Endodermal cell (in vitro differentiated cells): ENCODE results near the gene TBC1D1. TPM values are rescaled to one million over a fixed set of nuclear protein-coding genes. Genes with fewer than 3 reads are reported as not detected.

Experiments
- DNase-seq: peaks from one replicate; pipeline ENCODE4 v3.0.0-alpha.2; 2017
- H3K27ac ChIP-seq: 2 replicates; pipeline ENCODE4 v1.5.1; 2013; ENCODE audit warnings: mild to moderate bottlenecking, low read depth, low read length, moderate library complexity
- H3K27me3 ChIP-seq: 2 replicates; pipeline ENCODE4 v1.6.1; 2013; ENCODE audit warnings: mild to moderate bottlenecking, low read length, moderate library complexity; ENCODE audit not compliant: insufficient read depth, control insufficient read depth, poor library complexity, severe bottlenecking
- H3K36me3 ChIP-seq: 2 replicates; pipeline ENCODE4 v1.7.0; 2013; ENCODE audit warnings: mild to moderate bottlenecking, low read length, moderate library complexity; ENCODE audit not compliant: control insufficient read depth, insufficient read depth
- H3K4me1 ChIP-seq: one replicate; pipeline ENCODE4 v1.7.0; 2013; ENCODE audit warnings: low read length; ENCODE audit not compliant: control insufficient read depth, insufficient read depth
- H3K4me3 ChIP-seq: 2 replicates; pipeline ENCODE4 v1.5.1; 2013; ENCODE audit warnings: mild to moderate bottlenecking, low read length, moderate library complexity
- H3K9ac ChIP-seq: 2 replicates; pipeline ENCODE4 v1.6.1; 2013; ENCODE audit warnings: mild to moderate bottlenecking, low read length, moderate library complexity; ENCODE audit not compliant: poor library complexity, severe bottlenecking; ENCODE audit errors: extremely low read depth
- H3K9me3 ChIP-seq: 2 replicates; pipeline ENCODE4 v1.6.1; 2013; ENCODE audit warnings: mild to moderate bottlenecking, low read length, moderate library complexity; ENCODE audit not compliant: control insufficient read depth
- H3K27ac Mint-ChIP-seq: 2 replicates; pipeline ENCODE4 v1.8.0; 2020; ENCODE audit warnings: mixed read lengths
- H3K27me3 Mint-ChIP-seq: 2 replicates; pipeline ENCODE4 v1.8.0; 2021; ENCODE audit warnings: mild to moderate bottlenecking, mixed read lengths; ENCODE audit not compliant: insufficient read depth
- H3K36me3 Mint-ChIP-seq: 2 replicates; pipeline ENCODE4 v1.8.0; 2020; ENCODE audit warnings: low read depth, mixed read lengths
- H3K4me1 Mint-ChIP-seq: 2 replicates; pipeline ENCODE4 v1.8.0; 2020; ENCODE audit warnings: mixed read lengths
- H3K4me3 Mint-ChIP-seq: 2 replicates; pipeline ENCODE4 v1.8.0; 2020; ENCODE audit warnings: mild to moderate bottlenecking, moderate library complexity, mixed read lengths
- H3K9me3 Mint-ChIP-seq: 2 replicates; pipeline ENCODE4 v1.8.0; 2020; ENCODE audit warnings: mild to moderate bottlenecking, mixed read lengths
- WGBS, 2 experiments: methylation state at CpG; one replicate each; pipeline versions ENCODE4 v1.1.5 to v1.1.7; 2013; ENCODE audit warnings: missing lambda C conversion rate in 2 of 2, mixed read lengths in 1 of 2; ENCODE audit not compliant: insufficient coverage in 1 of 2, insufficient read length in 1 of 2; 5-methylcytosine and 5-hydroxymethylcytosine counted together
- total RNA-seq, 2 donors: library from RNA; stranded (reverse); fragmentation: NEBNext Ultra II Directional in 1 of 2; extraction: Animal tissue kit (Norgen Biotek cat#: 25700) in 1 of 2; gene quantifications; 2 replicates in 1 of 2; 3 replicates in 1 of 2; pipeline ENCODE4 v1.2.1, GENCODE V29; 2021
- TF ChIP-seq, protein P1 (sequence below): fragments of 200-600 bp; sonication (generic); conservative IDR thresholded peaks from 2 replicates; pipeline ENCODE4 v1.5.0; 2021; ENCODE audit warnings: antibody characterized with exemption, mild to moderate bottlenecking

Gene TBC1D1
- total RNA-seq, 2 donors from 2014 or later, result 110 to 122 TPM

DNA sequence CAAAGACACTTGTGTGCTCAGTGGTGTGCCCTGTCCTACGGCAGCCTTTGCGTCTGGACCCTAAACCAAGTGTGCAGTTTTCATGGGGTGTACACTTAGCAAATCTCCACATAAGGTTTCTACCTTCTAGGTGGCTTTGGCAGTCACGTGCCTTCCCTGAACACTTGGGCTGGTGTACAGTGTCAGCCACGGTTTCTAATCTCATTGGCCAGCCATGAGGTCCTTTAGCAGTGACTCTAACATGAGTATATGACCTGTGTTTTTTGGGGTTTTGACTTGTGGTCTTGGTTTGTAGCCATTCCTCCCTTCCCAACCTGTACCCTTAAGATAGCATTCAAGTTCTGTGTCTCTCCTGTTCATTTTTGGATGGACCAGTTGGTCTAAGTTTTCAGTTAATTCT lies 145.7 kb downstream of the TBC1D1 start:
- TF ChIP-seq, protein P1, sequence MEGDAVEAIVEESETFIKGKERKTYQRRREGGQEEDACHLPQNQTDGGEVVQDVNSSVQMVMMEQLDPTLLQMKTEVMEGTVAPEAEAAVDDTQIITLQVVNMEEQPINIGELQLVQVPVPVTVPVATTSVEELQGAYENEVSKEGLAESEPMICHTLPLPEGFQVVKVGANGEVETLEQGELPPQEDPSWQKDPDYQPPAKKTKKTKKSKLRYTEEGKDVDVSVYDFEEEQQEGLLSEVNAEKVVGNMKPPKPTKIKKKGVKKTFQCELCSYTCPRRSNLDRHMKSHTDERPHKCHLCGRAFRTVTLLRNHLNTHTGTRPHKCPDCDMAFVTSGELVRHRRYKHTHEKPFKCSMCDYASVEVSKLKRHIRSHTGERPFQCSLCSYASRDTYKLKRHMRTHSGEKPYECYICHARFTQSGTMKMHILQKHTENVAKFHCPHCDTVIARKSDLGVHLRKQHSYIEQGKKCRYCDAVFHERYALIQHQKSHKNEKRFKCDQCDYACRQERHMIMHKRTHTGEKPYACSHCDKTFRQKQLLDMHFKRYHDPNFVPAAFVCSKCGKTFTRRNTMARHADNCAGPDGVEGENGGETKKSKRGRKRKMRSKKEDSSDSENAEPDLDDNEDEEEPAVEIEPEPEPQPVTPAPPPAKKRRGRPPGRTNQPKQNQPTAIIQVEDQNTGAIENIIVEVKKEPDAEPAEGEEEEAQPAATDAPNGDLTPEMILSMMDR, result no peak
- H3K4me1 Mint-ChIP-seq, result no peaks in the 10 kb centered on the region
- H3K9me3 ChIP-seq, result no peaks in the 10 kb centered on the region
- H3K27ac Mint-ChIP-seq, result no peak overlapping the region
- H3K4me3 ChIP-seq, result no peak overlapping the region
- peaks cover 24% of the 10 kb centered on the region for H3K36me3 Mint-ChIP-seq
- no peaks in the 10 kb centered on the region for H3K9me3 Mint-ChIP-seq
- H3K9ac ChIP-seq, result no peak overlapping the region
- 92 to 94% methylated on average over 3 to 4 of the region's 4 CpGs for WGBS, 2 experiments
- H3K4me1 ChIP-seq, result no peaks in the 10 kb centered on the region
- H3K27me3 Mint-ChIP-seq, result no peaks in the 10 kb centered on the region
- no peak overlapping the region for H3K4me3 Mint-ChIP-seq
- H3K36me3 ChIP-seq, result peaks cover 34% of the 10 kb centered on the region
- DNase-seq, result no peak
- H3K27ac ChIP-seq, result no peak overlapping the region
- no peaks in the 10 kb centered on the region for H3K27me3 ChIP-seq

DNA sequence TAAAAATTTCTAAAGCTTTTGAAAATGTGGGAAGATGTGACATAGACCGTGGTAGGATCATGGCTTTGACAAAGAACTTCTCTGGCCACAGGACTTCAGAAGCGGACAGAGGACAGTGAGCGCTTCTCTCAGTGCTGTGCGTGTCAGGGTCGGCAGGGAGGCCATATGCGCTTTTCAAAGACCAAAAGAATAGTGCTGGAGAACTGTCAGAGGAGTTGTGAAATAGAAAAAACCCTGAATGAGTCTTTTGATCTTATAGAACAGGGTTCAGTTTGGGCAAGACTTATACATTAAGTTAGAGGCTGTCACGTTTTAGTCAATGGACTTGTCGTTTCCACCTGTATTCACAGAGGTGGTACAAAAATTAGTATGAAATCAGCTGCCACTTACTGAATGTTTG lies 146.7 kb downstream of the TBC1D1 start:
- H3K27ac ChIP-seq, result no peak overlapping the region
- H3K4me1 ChIP-seq, result no peaks in the 10 kb centered on the region
- no peaks in the 10 kb centered on the region for H3K27me3 ChIP-seq
- 93 to 95% methylated on average over 6 to 8 of the region's 8 CpGs for WGBS, 2 experiments
- no peak overlapping the region for H3K9ac ChIP-seq
- Mint-ChIP-seq H3K4me3 (no peak overlapping the region), H3K4me1 (no peaks in the 10 kb centered on the region), H3K9me3 (no peaks in the 10 kb centered on the region), H3K36me3 (peaks cover 25% of the 10 kb centered on the region), H3K27ac (no peak overlapping the region), H3K27me3 (no peaks in the 10 kb centered on the region)
- peaks cover 37% of the 10 kb centered on the region for H3K36me3 ChIP-seq
- no peaks in the 10 kb centered on the region for H3K9me3 ChIP-seq
- DNase-seq, result no peak
- H3K4me3 ChIP-seq, result no peak overlapping the region
- TF ChIP-seq, protein P1, result no peak

DNA sequence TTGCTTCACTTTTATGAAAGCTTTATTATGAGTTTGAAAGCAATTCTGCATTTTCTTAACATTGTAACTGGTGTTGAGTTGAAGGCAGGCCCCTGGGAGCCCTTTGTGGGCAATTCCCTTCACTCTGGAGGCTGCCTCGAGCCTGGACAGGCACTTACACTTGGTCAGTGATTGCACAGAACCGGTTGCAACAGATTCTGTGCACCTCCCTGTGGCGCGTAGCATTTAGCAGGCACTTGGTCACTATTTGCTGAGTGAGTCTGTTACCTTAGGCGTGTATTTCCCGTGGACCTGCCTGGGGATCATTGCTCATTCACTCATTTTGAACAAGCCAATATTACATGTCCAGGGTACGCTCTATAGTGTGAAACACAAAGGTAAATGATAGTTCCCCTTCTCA lies 149.7 kb downstream of the TBC1D1 start:
- H3K4me3 Mint-ChIP-seq, result no peak overlapping the region
- 93 to 97% methylated on average over 7 of the region's 7 CpGs for WGBS, 2 experiments

More for the DNA sequence above, 149.7 kb downstream of the TBC1D1 start:
- no peak overlapping the region for H3K27ac Mint-ChIP-seq
- H3K4me1 Mint-ChIP-seq, result no peaks in the 10 kb centered on the region
- TF ChIP-seq, protein P1, result no peak
- Histone ChIP-seq H3K4me3 (no peak overlapping the region), H3K36me3 (peaks cover 55% of the 10 kb centered on the region), H3K4me1 (no peaks in the 10 kb centered on the region), H3K27me3 (no peaks in the 10 kb centered on the region), H3K9me3 (no peaks in the 10 kb centered on the region), H3K9ac (no peak overlapping the region), H3K27ac (no peak overlapping the region)
- H3K9me3 Mint-ChIP-seq, result no peaks in the 10 kb centered on the region
- DNase-seq, result no peak
- H3K27me3 Mint-ChIP-seq, result no peaks in the 10 kb centered on the region
- peaks cover 39% of the 10 kb centered on the region for H3K36me3 Mint-ChIP-seq
